ENCODE results near the gene NKD1.

The NKD1 gene

DNA sequence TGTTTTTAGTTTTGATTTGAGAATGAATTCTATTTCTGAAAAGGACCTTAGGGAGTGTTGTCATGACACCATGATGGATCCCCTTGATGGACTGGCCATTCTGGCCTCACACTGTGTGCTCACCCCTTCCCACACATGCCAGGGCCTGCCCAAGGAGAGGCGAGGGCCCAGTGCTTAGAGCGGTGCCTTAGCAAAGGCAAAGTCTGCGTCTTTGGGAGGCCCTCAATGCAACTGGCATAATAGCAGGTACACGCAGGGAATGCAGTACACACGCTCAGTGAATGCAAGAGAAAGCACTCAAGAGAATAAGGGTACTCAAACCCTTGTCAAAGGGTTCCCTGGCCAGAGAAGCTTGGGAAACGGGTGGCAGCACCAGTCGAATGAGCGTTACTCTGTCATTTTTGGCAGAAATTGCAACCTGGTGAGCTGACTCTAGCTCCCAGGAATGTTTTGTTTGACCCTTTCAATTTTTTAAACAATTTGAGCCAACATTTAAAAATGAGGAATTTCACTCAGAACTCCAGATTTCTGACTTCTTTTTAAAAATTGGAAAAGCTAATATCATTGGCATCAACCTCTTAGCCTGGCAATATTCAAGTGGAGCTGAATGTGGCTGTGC, 32.1 kb downstream of the NKD1 start:
- no peak overlapping the region for H2BK15ac ChIP-seq (ENCODE audit: low read depth, poor library complexity, severe bottlenecking)
- H3K4me1 ChIP-seq (ENCODE audit: control insufficient read depth, insufficient read depth, low read depth, low read length) = no peaks in the 10 kb centered on the region
- no peak for DNase-seq
- H2BK120ac ChIP-seq (ENCODE audit: low read depth, low read length) = no peak overlapping the region
- H2AK5ac ChIP-seq (ENCODE audit: low read length, severe bottlenecking) = no peak overlapping the region
- 89% methylated on average over 8 of the region's 8 CpGs for WGBS
- H3K14ac ChIP-seq (ENCODE audit: low read length in 2 of 2) = no peak overlapping the region
- no peak overlapping the region for H2BK12ac ChIP-seq (ENCODE audit: low read length in 2 of 2)
- H3K23ac ChIP-seq (ENCODE audit: low read length in 2 of 2) = no peak overlapping the region
- no peak overlapping the region for H3K4me3 ChIP-seq (ENCODE audit: insufficient read depth in 1 of 2, low read depth in 1 of 2, low read length in 2 of 2)
- no peak overlapping the region for H3K4me2 ChIP-seq (ENCODE audit: low read length, poor library complexity, severe bottlenecking)
- H3K4ac ChIP-seq (ENCODE audit: low read depth in 1 of 2, low read length in 2 of 2) = no peak overlapping the region
- H3K36me3 ChIP-seq (ENCODE audit: control insufficient read depth in 1 of 2, insufficient read depth in 2 of 2, low read depth in 1 of 2, low read length in 2 of 2) = no peaks in the 10 kb centered on the region
- no peak overlapping the region for H2AFZ ChIP-seq (ENCODE audit: low read depth, low read length)
- H4K8ac ChIP-seq (ENCODE audit: low read length) = no peak overlapping the region
- no peak overlapping the region for H4K91ac ChIP-seq (ENCODE audit: low read length)
- no peak overlapping the region for H2BK5ac ChIP-seq (ENCODE audit: low read depth, low read length, poor library complexity, severe bottlenecking)
- no peaks in the 10 kb centered on the region for H3K9me3 ChIP-seq (ENCODE audit: control insufficient read depth, low read length)
- no peaks in the 10 kb centered on the region for H3K79me1 ChIP-seq (replicated peaks; ENCODE audit: low read length, poor library complexity, severe bottlenecking)
- no peak overlapping the region for H3K27ac ChIP-seq (ENCODE audit: low read length, poor library complexity, severe bottlenecking)
- H3K9ac ChIP-seq (ENCODE audit: low read length) = no peak overlapping the region
- H3K27me3 ChIP-seq (ENCODE audit: control insufficient read depth in 1 of 2, insufficient read depth in 1 of 2, low read length in 2 of 2) = peaks cover 3 to 6% of the 10 kb centered on the region in 2 experiments
- H3K18ac ChIP-seq (ENCODE audit: low read depth in 1 of 2, low read length in 2 of 2) = no peak overlapping the region

DNA sequence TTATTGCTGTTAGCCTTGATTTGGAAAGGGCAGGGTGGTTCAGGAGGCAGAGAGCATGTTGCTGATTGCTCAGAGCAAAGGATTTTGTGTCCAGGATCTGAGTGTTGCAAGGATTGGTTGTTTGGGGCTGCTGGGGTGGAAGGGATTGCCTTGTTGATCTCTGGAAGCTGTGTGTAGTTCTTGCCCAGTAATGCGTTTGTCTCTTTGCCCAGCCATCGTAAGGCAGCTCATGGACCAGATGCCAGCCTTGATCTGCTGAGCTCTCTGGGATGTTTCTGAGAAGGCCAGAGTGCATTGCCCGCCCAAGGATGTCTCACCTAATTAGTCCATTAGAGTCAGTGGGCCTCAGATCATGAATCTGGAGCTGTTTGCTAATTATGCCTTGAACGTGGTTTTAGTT, 33.6 kb downstream of the NKD1 start:
- no peak overlapping the region for H2BK15ac ChIP-seq (ENCODE audit: low read depth, poor library complexity, severe bottlenecking)
- no peak overlapping the region for H3K27ac ChIP-seq (ENCODE audit: low read length, poor library complexity, severe bottlenecking)
- DNase-seq = no peak
- H3K18ac ChIP-seq (ENCODE audit: low read depth in 1 of 2, low read length in 2 of 2) = no peak overlapping the region
- H2BK120ac ChIP-seq (ENCODE audit: low read depth, low read length) = no peak overlapping the region
- H3K4me2 ChIP-seq (ENCODE audit: low read length, poor library complexity, severe bottlenecking) = no peak overlapping the region
- H3K4me3 ChIP-seq (ENCODE audit: insufficient read depth in 1 of 2, low read depth in 1 of 2, low read length in 2 of 2) = no peak overlapping the region
- H2AFZ ChIP-seq (ENCODE audit: low read depth, low read length) = no peak overlapping the region
- H3K79me1 ChIP-seq (replicated peaks; ENCODE audit: low read length, poor library complexity, severe bottlenecking) = no peaks in the 10 kb centered on the region
- H3K9me3 ChIP-seq (ENCODE audit: control insufficient read depth, low read length) = no peaks in the 10 kb centered on the region
- H3K4ac ChIP-seq (ENCODE audit: low read depth in 1 of 2, low read length in 2 of 2) = no peak overlapping the region
- H3K14ac ChIP-seq (ENCODE audit: low read length in 2 of 2) = no peak overlapping the region
- H3K23ac ChIP-seq (ENCODE audit: low read length in 2 of 2) = no peak overlapping the region
- H2AK5ac ChIP-seq (ENCODE audit: low read length, severe bottlenecking) = no peak overlapping the region
- no peak overlapping the region for H4K91ac ChIP-seq (ENCODE audit: low read length)
- H4K8ac ChIP-seq (ENCODE audit: low read length) = no peak overlapping the region
- no peaks in the 10 kb centered on the region for H3K4me1 ChIP-seq (ENCODE audit: control insufficient read depth, insufficient read depth, low read depth, low read length)
- H2BK5ac ChIP-seq (ENCODE audit: low read depth, low read length, poor library complexity, severe bottlenecking) = no peak overlapping the region
- H3K9ac ChIP-seq (ENCODE audit: low read length) = no peak overlapping the region
- H2BK12ac ChIP-seq (ENCODE audit: low read length in 2 of 2) = no peak overlapping the region
- H3K27me3 ChIP-seq (ENCODE audit: control insufficient read depth in 1 of 2, insufficient read depth in 1 of 2, low read length in 2 of 2) = peaks cover 3 to 6% of the 10 kb centered on the region in 2 experiments
- WGBS = 74% methylated on average over 4 of the region's 4 CpGs
- no peaks in the 10 kb centered on the region for H3K36me3 ChIP-seq (ENCODE audit: control insufficient read depth in 1 of 2, insufficient read depth in 2 of 2, low read depth in 1 of 2, low read length in 2 of 2)

DNA sequence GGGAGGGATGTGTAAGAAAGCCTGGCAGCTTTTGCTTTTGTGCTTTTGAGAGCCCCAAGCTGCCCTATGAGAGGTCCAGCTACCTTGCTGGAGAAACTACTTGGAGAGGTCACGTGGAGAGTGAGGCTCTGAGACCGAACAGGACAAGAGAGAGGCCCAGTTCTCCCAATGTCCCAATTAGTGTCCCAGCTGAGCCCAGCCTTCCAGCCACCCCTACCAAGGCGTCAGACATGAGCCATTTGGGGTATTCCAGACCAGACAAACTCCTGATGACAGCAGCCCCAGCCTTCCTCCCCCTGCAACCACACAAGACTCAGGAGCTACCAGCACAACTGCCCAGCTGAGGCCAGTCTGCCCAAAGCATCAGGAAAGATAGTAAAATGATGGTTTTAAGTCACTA, 35.0 kb downstream of the NKD1 start:
- no peak overlapping the region for H2BK5ac ChIP-seq (ENCODE audit: low read depth, low read length, poor library complexity, severe bottlenecking)
- no peak overlapping the region for H2AFZ ChIP-seq (ENCODE audit: low read depth, low read length)
- no peak overlapping the region for H3K4ac ChIP-seq (ENCODE audit: low read depth in 1 of 2, low read length in 2 of 2)
- peaks cover 3 to 6% of the 10 kb centered on the region in 2 experiments for H3K27me3 ChIP-seq (ENCODE audit: control insufficient read depth in 1 of 2, insufficient read depth in 1 of 2, low read length in 2 of 2)
- H3K36me3 ChIP-seq (ENCODE audit: control insufficient read depth in 1 of 2, insufficient read depth in 2 of 2, low read depth in 1 of 2, low read length in 2 of 2) = no peaks in the 10 kb centered on the region
- no peak overlapping the region for H3K4me3 ChIP-seq (ENCODE audit: insufficient read depth in 1 of 2, low read depth in 1 of 2, low read length in 2 of 2)
- no peak overlapping the region for H4K8ac ChIP-seq (ENCODE audit: low read length)
- H3K4me1 ChIP-seq (ENCODE audit: control insufficient read depth, insufficient read depth, low read depth, low read length) = no peaks in the 10 kb centered on the region
- H3K18ac ChIP-seq (ENCODE audit: low read depth in 1 of 2, low read length in 2 of 2) = no peak overlapping the region
- no peak overlapping the region for H4K91ac ChIP-seq (ENCODE audit: low read length)
- H2BK12ac ChIP-seq (ENCODE audit: low read length in 2 of 2) = no peak overlapping the region
- H3K14ac ChIP-seq (ENCODE audit: low read length in 2 of 2) = no peak overlapping the region
- DNase-seq = no peak
- H3K4me2 ChIP-seq (ENCODE audit: low read length, poor library complexity, severe bottlenecking) = no peak overlapping the region
- H2AK5ac ChIP-seq (ENCODE audit: low read length, severe bottlenecking) = no peak overlapping the region
- WGBS = 83% methylated on average over 3 of the region's 3 CpGs
- H3K23ac ChIP-seq (ENCODE audit: low read length in 2 of 2) = no peak overlapping the region
- no peaks in the 10 kb centered on the region for H3K79me1 ChIP-seq (replicated peaks; ENCODE audit: low read length, poor library complexity, severe bottlenecking)
- no peaks in the 10 kb centered on the region for H3K9me3 ChIP-seq (ENCODE audit: control insufficient read depth, low read length)
- H3K9ac ChIP-seq (ENCODE audit: low read length) = no peak overlapping the region
- no peak overlapping the region for H3K27ac ChIP-seq (ENCODE audit: low read length, poor library complexity, severe bottlenecking)
- no peak overlapping the region for H2BK120ac ChIP-seq (ENCODE audit: low read depth, low read length)
- H2BK15ac ChIP-seq (ENCODE audit: low read depth, poor library complexity, severe bottlenecking) = no peak overlapping the region

DNA sequence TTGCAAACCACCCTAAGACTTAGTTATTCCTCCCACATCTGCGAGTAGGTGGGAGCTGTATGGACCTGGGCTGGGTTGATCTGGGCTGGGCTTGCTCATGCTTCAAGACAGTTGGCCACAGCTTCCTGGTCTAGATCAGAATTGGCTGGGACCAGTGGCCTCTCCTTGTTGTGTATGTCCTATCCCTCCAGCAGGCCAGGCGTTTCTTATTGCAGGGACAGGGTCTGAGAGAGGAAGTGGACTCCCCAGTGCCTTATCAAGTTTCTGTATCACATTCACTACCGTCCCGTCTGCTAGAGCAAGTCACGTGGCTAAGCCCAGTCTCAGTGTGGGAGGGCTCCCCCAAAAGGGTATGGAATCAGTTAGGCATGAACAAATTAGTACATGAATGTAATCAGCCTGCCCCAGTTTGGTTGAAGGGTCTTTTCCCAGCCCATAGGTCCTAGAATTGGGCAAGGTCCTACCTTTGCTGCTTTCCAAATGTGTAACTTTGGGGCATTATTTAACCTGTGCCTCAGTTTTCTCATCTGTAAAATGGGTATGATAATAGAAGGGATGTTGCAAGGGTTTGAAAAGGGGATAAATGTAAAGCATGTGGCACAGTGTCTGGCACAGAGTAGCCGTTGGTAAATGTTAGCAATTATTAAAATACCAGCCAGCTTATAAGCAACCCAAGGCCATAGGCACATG, 36.0 kb downstream of the NKD1 start:
- H3K79me1 ChIP-seq (replicated peaks; ENCODE audit: low read length, poor library complexity, severe bottlenecking) = no peaks in the 10 kb centered on the region
- H3K9ac ChIP-seq (ENCODE audit: low read length) = no peak overlapping the region
- no peak overlapping the region for H3K23ac ChIP-seq (ENCODE audit: low read length in 2 of 2)
- 70% methylated on average over 5 of the region's 6 CpGs for WGBS
- no peak overlapping the region for H2BK12ac ChIP-seq (ENCODE audit: low read length in 2 of 2)
- no peaks in the 10 kb centered on the region for H3K36me3 ChIP-seq (ENCODE audit: control insufficient read depth in 1 of 2, insufficient read depth in 2 of 2, low read depth in 1 of 2, low read length in 2 of 2)
- H4K91ac ChIP-seq (ENCODE audit: low read length) = no peak overlapping the region
- no peak overlapping the region for H2BK15ac ChIP-seq (ENCODE audit: low read depth, poor library complexity, severe bottlenecking)
- DNase-seq = no peak
- no peak overlapping the region for H2BK120ac ChIP-seq (ENCODE audit: low read depth, low read length)
- no peak overlapping the region for H2BK5ac ChIP-seq (ENCODE audit: low read depth, low read length, poor library complexity, severe bottlenecking)
- H4K8ac ChIP-seq (ENCODE audit: low read length) = no peak overlapping the region
- no peak overlapping the region for H2AK5ac ChIP-seq (ENCODE audit: low read length, severe bottlenecking)
- H3K14ac ChIP-seq (ENCODE audit: low read length in 2 of 2) = no peak overlapping the region
- no peaks in the 10 kb centered on the region for H3K4me1 ChIP-seq (ENCODE audit: control insufficient read depth, insufficient read depth, low read depth, low read length)
- no peak overlapping the region for H3K4me3 ChIP-seq (ENCODE audit: insufficient read depth in 1 of 2, low read depth in 1 of 2, low read length in 2 of 2)
- no peak overlapping the region for H3K27ac ChIP-seq (ENCODE audit: low read length, poor library complexity, severe bottlenecking)
- no peak overlapping the region for H3K18ac ChIP-seq (ENCODE audit: low read depth in 1 of 2, low read length in 2 of 2)
- H3K4ac ChIP-seq (ENCODE audit: low read depth in 1 of 2, low read length in 2 of 2) = no peak overlapping the region
- H3K9me3 ChIP-seq (ENCODE audit: control insufficient read depth, low read length) = no peaks in the 10 kb centered on the region
- peaks cover 3 to 6% of the 10 kb centered on the region in 2 experiments for H3K27me3 ChIP-seq (ENCODE audit: control insufficient read depth in 1 of 2, insufficient read depth in 1 of 2, low read length in 2 of 2)
- no peak overlapping the region for H3K4me2 ChIP-seq (ENCODE audit: low read length, poor library complexity, severe bottlenecking)
- H2AFZ ChIP-seq (ENCODE audit: low read depth, low read length) = no peak overlapping the region

Data from mesenchymal stem cell (in vitro differentiated cells and primary cell).